HG03159 (cell line): ENCODE measurements around the gene PPP1R14C.

Experiments used
- ATAC-seq: cut with Tn5 transposase; IDR thresholded peaks from one replicate; pipeline ENCODE4 v1.9.1; 2021; ENCODE audit warnings: mild to moderate bottlenecking, moderate library complexity; ENCODE audit not compliant: unreplicated experiment

The PPP1R14C gene

GRCh38 chr6:150189122-150189521 lies 46.3 kb downstream of the PPP1R14C start:
- ATAC-seq: no peak

- no peak for ATAC-seq
These were observed 49.0 kb downstream of the PPP1R14C start for GRCh38 chr6:150191809-150192208.

GRCh38 chr6:150194195-150194594 lies 51.4 kb downstream of the PPP1R14C start:
- no peak for ATAC-seq

- ATAC-seq: no peak
These were observed 53.2 kb downstream of the PPP1R14C start for GRCh38 chr6:150195996-150196417.

- no peak for ATAC-seq
These were observed 54.3 kb downstream of the PPP1R14C start for GRCh38 chr6:150196942-150197745.

- no peak for ATAC-seq
These were observed 55.7 kb downstream of the PPP1R14C start for GRCh38 chr6:150198532-150198931.

- no peak for ATAC-seq
These were observed 56.4 kb downstream of the PPP1R14C start for GRCh38 chr6:150199241-150199640.

GRCh38 chr6:150200428-150201100 lies 57.7 kb downstream of the PPP1R14C start:
- no peak for ATAC-seq

- ATAC-seq: no peak
These were observed 58.4 kb downstream of the PPP1R14C start for GRCh38 chr6:150201285-150201684.

- no peak for ATAC-seq
These were observed 59.0 kb downstream of the PPP1R14C start for GRCh38 chr6:150201772-150202329.

- ATAC-seq: no peak
These were observed 59.6 kb downstream of the PPP1R14C start for GRCh38 chr6:150202404-150202803.

- ATAC-seq: no peak
These were observed 60.1 kb downstream of the PPP1R14C start for GRCh38 chr6:150202934-150203333.

GRCh38 chr6:150203378-150203777 lies 60.5 kb downstream of the PPP1R14C start:
- ATAC-seq: no peak

GRCh38 chr6:150203871-150204545 lies 61.2 kb downstream of the PPP1R14C start:
- ATAC-seq: no peak

GRCh38 chr6:150204705-150205472 lies 62.0 kb downstream of the PPP1R14C start:
- ATAC-seq: no peak

GRCh38 chr6:150207931-150208570 lies 65.2 kb downstream of the PPP1R14C start:
- ATAC-seq: no peak

- ATAC-seq: no peak
These were observed 65.9 kb downstream of the PPP1R14C start for GRCh38 chr6:150208611-150209352.

GRCh38 chr6:150209415-150209814 lies 66.6 kb downstream of the PPP1R14C start:
- ATAC-seq: no peak

GRCh38 chr6:150211700-150212511 lies 69.1 kb downstream of the PPP1R14C start:
- no peak for ATAC-seq
